ENCODE data around the gene PDCD1.
"Not testable (repeated sequence)": the region's sequence is repeated elsewhere in the genome, so short reads cannot be mapped to it uniquely, and the experiment has no call there.

Gene PDCD1

DNA sequence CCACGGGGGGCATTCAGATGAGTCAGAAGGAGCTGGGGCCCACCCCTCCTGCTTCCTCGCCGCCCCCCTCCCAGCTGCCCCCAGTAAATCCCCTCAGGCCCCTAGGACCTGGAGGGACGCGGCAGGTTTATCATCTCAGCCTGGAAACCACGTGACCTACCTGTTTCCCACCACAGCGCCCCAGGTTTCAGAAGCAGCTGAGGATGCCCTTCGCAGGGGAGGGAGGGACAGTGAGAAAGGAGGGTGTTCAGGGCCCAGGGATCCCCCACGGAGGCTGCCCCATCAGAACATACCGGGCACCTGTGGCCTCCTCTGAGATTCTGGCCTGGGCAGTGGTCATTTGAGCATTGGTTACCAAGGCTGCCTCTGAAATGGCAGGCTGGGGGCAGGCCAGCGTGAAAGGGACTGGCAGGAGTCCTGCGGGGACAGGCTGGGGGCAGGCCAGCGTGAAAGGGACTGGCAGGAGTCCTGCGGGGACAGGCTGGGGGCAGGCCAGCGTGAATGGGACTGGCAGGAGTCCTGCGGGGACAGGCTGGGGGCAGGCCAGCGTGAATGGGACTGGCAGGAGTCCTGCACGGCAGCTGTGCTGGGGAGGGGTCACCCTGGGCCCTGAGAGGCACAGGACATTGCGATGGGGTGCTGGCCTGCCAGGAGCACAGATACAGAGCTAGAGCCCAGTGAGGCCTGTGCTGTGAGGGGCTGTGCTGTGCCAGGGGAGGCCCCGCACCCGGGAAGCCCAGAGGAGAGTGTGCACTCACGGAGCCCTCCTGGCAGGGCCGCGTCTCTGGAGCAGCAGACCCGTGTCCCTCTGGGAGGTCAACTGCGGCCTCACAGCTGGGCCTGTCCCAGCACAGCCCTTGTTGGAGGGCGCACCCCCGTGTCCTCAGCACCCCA is 48.1 kb downstream of the PDCD1 start:
- TF ChIP-seq FOXM1 (IDR thresholded peaks at IDR 0.05; ENCODE audit: borderline replicate concordance): no peak
- no peak for TF ChIP-seq FOXA1 (IDR thresholded peaks at IDR 0.05)
- no peak for TF ChIP-seq PKNOX1 (IDR thresholded peaks at IDR 0.05)
- TF ChIP-seq ARNT (IDR thresholded peaks at IDR 0.05): no peak
- no peak for TF ChIP-seq ELF4 (IDR thresholded peaks at IDR 0.05)
- no peak for TF ChIP-seq ZNF384 (IDR thresholded peaks at IDR 0.05)
- no peak for TF ChIP-seq FOXK2 (IDR thresholded peaks at IDR 0.05)
- no peak for TF ChIP-seq NFRKB (IDR thresholded peaks at IDR 0.05)
- no peak for TF ChIP-seq LEF1 (IDR thresholded peaks at IDR 0.05; ENCODE audit: borderline replicate concordance)
- no peak for TF ChIP-seq HDGF (IDR thresholded peaks at IDR 0.05; ENCODE audit: borderline replicate concordance)
- no peak for TF ChIP-seq SUZ12 (IDR thresholded peaks at IDR 0.05)
- TF ChIP-seq SP1 (IDR thresholded peaks at IDR 0.05): no peak
- ChIA-PET POLR2A (no interaction called here), CTCF (no interaction called here)
- no peak for DNase-seq (ENCODE audit: extremely low spot score)

GRCh38 chr2:241809383-241810306 is 49.0 kb downstream of the PDCD1 start:
- POLR2A ChIA-PET: no interaction called here
- DNase-seq (ENCODE audit: extremely low spot score): no peak
- no peak for TF ChIP-seq FOXM1 (IDR thresholded peaks at IDR 0.05; ENCODE audit: borderline replicate concordance)
- no peak for TF ChIP-seq CTBP1 (IDR thresholded peaks at IDR 0.05; ENCODE audit: borderline replicate concordance)
- TF ChIP-seq PKNOX1 (IDR thresholded peaks at IDR 0.05): no peak
- TF ChIP-seq ELF4 (IDR thresholded peaks at IDR 0.05): no peak
- TF ChIP-seq SUZ12 (IDR thresholded peaks at IDR 0.05): no peak
- no peak for TF ChIP-seq LEF1 (IDR thresholded peaks at IDR 0.05; ENCODE audit: borderline replicate concordance)
- no peak for TF ChIP-seq ZNF384 (IDR thresholded peaks at IDR 0.05)
- TF ChIP-seq FOXA1 (IDR thresholded peaks at IDR 0.05): no peak
- no peak for TF ChIP-seq SP1 (IDR thresholded peaks at IDR 0.05)
- TF ChIP-seq HDGF (IDR thresholded peaks at IDR 0.05; ENCODE audit: borderline replicate concordance): no peak
- CTCF ChIA-PET: no interaction called here

DNA sequence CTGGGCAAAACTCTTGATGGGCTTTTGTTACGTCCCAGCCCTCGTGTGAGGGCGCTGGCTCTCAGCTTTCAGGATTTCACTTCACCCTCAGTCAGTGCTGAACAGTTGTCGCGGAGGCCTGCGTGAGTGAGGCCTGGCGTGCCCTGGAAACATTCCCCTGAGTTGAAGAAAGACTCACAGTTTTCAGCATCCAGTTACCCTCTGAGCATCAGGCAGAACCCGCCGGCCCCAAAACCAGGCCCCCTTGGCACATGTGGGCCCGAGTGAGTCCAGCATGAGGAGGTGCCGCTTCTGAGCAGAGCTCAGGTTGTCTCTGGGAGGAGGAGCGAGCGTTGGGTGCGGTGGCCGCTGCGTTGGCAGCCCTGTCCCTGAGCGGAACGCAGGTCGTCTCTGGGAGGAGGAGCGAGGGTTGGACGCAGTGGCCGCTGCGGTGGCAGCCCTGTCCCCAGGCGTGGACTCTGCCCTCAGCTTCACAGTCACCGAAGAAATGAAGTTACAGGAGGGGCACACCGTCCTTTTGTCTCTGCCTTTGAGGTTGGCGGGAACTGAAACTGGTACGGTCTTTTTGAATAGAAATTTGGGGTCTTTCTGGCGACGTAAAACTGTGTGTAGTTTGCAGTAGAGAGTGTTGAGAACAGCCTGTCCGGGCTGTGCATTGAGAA is 49.8 kb downstream of the PDCD1 start, which contains the start of gene NEU4:
Gene NEU4 (plus strand): TSS at position 473 of the 662 bp plus-strand sequence. CDS start 5,292 bp downstream, outside the sequence.
- POLR2A ChIA-PET: no interaction called here
- DNase-seq (ENCODE audit: extremely low spot score): no peak
- TF ChIP-seq PKNOX1 (IDR thresholded peaks at IDR 0.05): no peak
- TF ChIP-seq HDGF (IDR thresholded peaks at IDR 0.05; ENCODE audit: borderline replicate concordance): no peak
- TF ChIP-seq ZNF384 (IDR thresholded peaks at IDR 0.05): no peak
- TF ChIP-seq FOXM1 (IDR thresholded peaks at IDR 0.05; ENCODE audit: borderline replicate concordance): no peak
- TF ChIP-seq NFRKB (IDR thresholded peaks at IDR 0.05): no peak
- TF ChIP-seq LEF1 (IDR thresholded peaks at IDR 0.05; ENCODE audit: borderline replicate concordance): no peak
- TF ChIP-seq L3MBTL2 (conservative IDR thresholded peaks at IDR 0.05): no peak
- CTCF ChIA-PET: no interaction called here

DNA sequence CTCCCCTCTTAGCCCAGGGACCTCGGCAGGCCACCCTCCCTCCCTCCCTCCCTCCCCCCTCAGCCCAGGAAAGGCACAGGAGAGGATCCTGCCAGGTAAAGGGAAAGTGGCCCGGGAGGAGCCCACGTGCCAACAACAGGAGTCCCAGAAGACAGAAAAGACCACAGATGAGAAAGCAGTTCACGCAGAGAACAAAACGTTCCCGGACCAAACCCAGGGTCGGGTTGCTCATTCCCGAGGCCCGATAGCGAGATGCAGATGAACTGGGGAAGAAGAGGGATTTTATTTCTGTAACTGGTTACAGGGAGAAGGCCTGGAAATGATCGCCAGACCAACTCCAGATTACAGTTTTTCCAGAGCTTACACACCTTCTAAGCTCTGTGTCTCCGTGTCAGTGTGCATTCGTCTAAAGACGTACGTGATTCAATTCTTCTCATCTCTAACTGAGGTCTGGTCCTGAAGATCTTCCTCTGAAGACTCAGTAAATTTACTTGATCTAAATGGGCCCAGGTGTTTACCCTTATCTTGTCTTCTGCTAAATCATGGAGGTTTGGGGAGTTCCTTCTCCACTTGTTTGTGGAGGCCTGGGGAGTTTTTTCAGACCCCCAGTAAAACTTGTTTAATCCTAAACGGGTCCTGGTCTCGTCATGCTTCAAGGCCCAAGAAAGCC is 50.5 kb downstream of the PDCD1 start:
- no peak for DNase-seq (ENCODE audit: extremely low spot score)
- POLR2A ChIA-PET: no interaction called here
- CTCF ChIA-PET: no interaction called here
- no peak for TF ChIP-seq SP1 (IDR thresholded peaks at IDR 0.05)

DNA sequence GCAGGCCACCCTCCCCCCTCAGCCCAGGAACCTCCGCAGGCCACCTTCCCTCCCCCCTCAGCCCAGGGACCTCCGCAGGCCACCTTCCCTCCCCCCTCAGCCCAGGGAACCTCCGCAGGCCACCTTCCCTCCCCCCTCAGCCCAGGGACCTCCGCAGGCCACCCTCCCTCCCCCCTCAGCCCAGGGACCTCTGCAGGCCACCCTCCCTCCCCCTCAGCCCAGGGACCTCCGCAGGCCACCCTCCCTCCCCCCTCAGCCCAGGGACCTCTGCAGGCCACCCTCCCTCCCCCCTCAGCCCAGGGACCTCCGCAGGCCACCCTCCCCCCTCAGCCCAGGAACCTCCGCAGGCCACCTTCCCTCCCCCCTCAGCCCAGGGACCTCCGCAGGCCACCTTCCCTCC is 52.5 kb downstream of the PDCD1 start:
- DNase-seq (ENCODE audit: extremely low spot score); CTCF ChIA-PET; POLR2A ChIA-PET: not testable (repeated sequence)

All from HEK293T (cell line).